GM23338 (cell line): Measurements from ENCODE around the gene INTS13. TPM values are rescaled to one million over a fixed set of nuclear protein-coding genes. Genes with fewer than 3 reads are reported as not detected.

Experiments used
- polyA plus RNA-seq: library from polyadenylated mRNA; unstranded; fragments of >200 nt; fragmentation: Nextera tagmentation; extraction: Ambion mirVana; gene quantifications from 2 replicates; pipeline ENCODE4 v1.2.1, GENCODE V29; 2016
- total RNA-seq: library from RNA; depleted of rRNA; stranded (reverse); fragments of >200 nt; shearing (Covaris generic); gene quantifications from 2 replicates; pipeline ENCODE4 v1.2.3, GENCODE V29; 2014; rRNA removed

INTS13 gene
- total and polyA plus RNA-seq, 2 experiments from 2014 or later: 91.3 to 94.1 TPM

Other genes with a start within 250 kb of the INTS13 start
- 55.0 and 65.2 TPM in 2 replicates for gene ITPR2, start 104.8 kb downstream of the INTS13 start, total RNA-seq
- 38.4 and 44.5 TPM in 2 replicates for gene ITPR2, start 104.8 kb downstream of the INTS13 start, polyA plus RNA-seq
- 45.0 and 61.4 TPM in 2 replicates for gene FGFR1OP2, start 489 bp upstream of the INTS13 start, total RNA-seq
- gene FGFR1OP2, start 489 bp upstream of the INTS13 start, polyA plus RNA-seq: 26.8 and 35.6 TPM in 2 replicates
- 95.7 and 121 TPM in 2 replicates for gene TM7SF3, start 76.4 kb upstream of the INTS13 start, total RNA-seq
- 23.3 and 30.3 TPM in 2 replicates for gene TM7SF3, start 76.4 kb upstream of the INTS13 start, polyA plus RNA-seq
- gene MED21, start 84.6 kb upstream of the INTS13 start, total RNA-seq: 87.8 and 87.9 TPM in 2 replicates
- 76.6 and 82.7 TPM in 2 replicates for gene MED21, start 84.6 kb upstream of the INTS13 start, polyA plus RNA-seq
- not detected in 2 replicates for gene C12orf71, start 144.6 kb upstream of the INTS13 start, total RNA-seq
- gene C12orf71, start 144.6 kb upstream of the INTS13 start, polyA plus RNA-seq: not detected in 2 replicates